ENCODE results near the gene HTRA3.

HTRA3 gene

DNA sequence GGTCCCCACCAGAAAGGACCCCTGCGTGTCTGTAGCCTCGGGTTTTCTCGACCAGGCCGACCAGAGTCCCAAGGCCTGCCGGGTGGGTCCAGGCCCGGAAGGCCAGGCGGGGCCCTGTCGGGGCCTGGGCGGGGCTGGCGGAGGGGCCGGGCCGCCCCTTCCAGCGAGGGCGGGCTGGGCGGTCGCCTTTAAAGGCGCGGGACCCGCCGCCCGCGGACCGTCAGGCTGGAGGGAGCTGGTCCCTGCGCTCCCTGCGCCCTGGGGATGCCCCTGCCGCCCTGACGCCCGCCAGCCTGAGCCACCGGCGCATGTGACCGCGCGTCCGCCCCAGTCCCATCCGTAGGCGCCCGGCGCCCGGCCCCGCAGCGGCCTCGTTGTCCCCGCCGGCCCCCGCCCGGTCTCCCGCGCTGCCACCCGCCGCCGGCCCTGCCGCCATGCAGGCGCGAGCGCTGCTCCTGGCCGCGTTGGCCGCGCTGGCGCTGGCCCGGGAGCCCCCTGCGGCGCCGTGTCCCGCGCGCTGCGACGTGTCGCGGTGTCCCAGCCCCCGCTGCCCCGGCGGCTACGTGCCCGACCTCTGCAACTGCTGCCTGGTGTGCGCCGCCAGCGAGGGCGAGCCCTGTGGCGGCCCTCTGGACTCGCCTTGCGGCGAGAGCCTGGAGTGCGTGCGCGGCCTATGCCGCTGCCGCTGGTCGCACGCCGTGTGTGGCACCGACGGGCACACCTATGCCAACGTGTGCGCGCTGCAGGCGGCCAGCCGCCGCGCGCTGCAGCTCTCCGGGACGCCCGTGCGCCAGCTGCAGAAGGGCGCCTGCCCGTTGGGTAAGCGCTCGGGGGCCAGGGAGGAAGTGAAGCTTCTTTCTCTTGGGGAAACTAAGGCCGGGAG, at the start of gene HTRA3:
Gene HTRA3 (plus strand): TSS at position 220 of the 883 bp plus-strand sequence. CDS start 215 bp downstream, at position 435.
- no peak for DNase-seq (ENCODE audit: low read depth in 2 of 2)

DNA sequence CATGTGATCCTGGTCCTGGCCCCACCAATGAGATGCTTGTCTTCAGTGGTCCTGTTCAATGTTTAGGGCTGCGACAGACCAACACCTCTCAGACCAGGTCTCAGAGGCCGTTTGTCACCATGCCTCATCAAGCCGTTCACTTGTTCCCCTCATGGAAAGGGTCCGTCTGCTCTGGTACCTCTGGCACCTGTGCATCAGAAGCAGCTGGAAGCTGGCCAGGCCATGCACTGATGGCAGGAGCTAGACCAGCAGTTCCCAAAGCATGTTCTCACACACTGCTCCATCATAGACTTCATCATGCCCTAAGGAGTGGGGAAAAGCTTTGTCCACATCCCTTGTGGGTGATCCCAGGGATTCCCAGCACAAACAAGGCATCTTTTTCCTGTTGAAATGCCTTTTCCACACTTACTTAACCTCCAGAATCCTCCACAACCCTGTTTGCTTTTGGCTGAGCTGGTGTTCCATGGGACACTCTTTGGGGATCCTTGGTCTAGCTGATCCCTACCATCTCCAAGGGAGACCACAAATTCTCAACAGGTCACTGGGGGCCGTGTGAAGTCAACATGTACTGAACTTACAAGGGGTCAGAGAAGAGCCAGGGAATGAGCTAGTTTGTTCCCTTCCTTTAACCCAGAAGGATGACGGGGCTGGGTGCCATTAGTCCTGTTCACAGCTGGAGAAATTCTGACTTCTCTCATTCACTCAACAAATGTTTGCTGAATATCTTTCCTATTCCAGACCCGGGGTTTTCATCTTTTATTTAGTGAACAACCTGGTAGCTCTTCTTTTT, 48.7 kb upstream of the HTRA3 start:
- no peak for DNase-seq (ENCODE audit: low read depth in 2 of 2)

DNA sequence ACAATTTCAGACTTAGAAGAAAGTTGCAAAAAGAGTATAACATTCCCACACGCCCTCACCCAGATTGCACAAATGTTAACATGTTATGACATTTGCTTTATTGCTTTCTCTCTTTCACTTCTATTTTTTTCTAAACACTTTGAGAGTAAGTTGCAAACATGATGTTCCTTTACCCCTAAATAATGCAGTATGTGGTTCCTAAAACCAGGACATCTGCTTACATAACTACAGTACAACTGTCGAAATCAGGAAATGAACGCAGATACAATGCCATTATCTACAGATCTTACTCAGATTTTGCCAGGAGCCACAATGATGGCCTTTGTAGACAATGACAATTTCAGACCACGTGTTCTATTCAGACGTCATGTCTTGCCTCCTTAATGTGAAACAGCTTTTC, 48.1 kb upstream of the HTRA3 start:
- no peak for DNase-seq (ENCODE audit: low read depth in 2 of 2)

DNA sequence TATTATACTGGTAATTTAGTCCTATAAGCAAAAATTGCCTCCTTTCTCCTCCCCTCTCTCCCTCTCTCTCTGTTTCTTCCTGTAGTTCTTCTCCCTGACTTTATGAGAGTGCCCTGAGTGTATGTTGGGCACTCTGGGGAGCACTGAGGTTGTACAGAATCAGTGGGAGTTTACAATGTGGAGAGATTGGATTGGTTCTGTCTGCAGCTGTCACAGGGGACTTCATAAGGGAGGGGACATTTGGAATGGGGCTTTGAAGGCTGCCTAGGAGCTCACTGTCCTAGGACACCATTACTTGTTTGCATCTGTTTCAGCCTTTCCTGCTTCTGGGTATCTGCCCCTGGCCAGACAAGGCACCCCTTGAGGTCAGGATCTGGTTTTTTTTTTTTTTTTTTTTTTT, 47.6 kb upstream of the HTRA3 start:
- no peak for DNase-seq (ENCODE audit: low read depth in 2 of 2)

DNA sequence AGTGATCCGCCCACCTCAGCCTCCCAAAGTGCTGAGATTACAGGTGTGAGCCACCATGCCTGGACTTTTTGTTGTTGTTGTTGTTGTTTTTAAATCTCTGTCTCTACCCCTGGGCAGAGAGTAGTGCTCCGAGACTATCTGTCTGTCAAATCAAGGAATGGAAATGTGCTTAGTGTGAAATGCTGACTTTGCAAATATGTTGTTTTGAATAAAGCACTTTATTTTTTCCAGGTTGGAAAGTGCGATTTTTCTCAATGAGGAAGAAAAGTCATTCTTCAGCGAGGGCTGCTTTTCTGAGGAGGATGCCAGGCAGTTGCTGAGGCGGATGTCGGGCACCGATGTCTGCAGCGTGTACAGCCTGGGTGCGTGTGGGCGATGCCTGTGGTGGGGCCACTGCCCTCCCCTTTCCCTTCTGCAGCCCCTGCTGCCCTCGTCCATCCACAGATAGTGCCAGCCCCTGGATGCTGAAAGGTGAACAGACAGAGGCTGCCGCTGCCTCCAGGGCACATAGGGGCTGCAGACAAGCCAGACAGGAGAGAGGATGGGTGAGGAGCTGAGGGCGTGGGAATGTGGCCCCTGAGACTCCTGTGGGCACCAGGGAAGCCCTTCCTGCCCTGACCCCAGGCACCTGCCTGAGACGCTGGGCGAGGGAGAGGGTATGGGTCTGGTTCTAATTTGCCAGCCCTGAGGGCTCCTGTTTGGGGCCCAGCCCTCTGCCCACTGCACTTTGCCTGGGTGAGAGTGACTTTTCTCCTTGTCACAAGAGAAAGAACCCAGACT, 46.8 kb upstream of the HTRA3 start:
- DNase-seq (ENCODE audit: low read depth in 2 of 2): no peak

DNA sequence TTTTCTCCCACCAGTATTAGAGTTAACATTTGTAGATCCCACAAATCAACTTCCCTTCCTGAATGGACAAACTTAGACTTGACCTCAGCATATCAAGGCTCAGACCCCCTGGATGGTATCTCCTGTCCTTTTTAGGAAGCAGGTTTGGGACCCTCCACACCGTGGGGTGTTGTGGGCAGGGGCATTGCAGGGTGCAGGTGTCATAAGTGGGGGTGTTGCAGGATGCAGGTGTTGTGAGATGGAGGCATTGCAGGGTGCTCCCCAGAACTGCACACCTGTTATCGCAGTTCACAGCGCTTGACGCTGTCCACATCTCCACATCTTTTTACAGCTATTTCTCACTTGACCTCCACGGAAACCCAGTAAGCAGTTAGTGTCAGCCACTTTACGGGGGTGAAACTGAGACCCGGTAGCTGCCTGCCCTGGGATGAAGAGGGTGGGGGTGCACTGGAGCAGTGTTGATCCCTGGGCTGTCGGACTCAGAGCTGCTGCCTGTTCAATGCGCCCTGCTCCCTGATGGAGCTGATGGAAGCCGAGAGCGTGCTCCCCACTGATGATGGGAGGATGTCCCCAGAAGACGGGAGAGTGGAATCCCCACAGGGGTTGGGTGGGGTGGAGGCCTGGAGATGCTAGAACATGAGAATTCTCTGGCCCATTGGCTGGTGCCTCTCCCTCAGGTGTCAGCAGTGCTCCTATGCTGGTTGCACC, 45.1 kb upstream of the HTRA3 start:
- DNase-seq (ENCODE audit: low read depth in 2 of 2): no peak

DNA sequence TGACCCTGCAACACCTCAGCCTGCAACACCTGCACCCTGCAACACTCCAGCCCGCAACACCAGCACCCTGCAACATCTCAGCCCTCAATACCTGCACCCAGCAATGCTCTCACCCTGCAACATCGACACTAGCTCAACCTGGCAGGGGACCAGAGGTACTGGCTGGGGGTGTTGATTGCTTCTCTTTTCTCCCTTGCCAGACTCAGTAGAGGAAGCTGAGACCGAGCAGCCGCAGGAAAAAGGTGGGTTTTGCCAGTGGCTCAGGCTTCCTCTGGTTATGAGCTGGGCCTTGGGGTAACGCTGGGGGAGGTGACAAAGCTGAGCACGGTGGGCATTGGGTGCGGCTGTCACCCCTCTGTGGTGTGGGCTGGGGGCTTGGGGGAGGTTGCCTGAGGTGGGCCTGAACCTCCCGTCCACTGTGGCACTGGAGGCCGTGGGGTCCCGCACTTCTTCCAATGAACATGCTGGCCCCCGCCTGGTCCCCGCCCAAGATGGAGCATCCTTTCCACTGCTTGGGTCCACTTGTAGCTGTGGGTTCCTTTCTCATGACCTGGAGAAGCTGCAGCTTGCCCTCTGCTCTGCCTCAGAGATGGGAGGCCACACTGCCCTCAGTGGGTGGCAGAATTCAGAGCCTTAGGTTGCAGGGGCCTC, 44.5 kb upstream of the HTRA3 start:
- no peak for DNase-seq (ENCODE audit: low read depth in 2 of 2)

DNA sequence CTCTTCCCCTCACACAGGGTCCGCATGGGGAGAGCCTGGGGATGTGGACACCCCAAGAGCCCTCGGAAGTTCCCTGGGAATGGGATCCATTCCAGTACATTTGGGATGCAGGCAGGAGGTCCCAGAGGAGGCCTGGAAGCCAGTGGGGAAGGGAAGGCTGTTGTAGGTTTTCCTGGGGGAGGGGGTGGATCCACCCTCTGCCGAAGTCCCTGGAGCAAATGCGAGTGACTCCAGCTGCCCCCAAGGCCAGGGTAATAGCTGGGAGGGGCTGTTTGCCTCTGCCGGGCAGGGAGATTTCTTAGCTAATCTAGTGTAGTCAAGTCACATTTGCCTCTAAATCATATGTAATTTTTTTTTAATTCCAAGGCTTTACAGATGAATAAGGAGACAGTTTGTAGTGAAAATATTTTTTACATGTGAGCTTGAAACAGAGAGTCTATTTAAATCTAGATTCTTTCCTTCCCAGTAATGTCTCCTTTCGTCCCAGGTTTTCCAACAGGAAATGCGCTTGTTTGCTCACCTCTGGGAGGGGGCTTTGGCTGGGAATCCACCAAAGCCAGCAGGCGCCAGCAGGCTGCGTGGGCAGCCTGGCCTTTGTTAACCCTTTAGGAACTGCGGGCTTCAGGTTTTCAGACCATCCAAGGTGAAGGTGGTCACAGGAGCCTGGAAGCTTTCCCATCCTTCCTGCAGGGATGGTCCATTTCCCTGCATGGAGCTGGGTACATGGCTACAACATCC, 43.7 kb upstream of the HTRA3 start:
- DNase-seq (ENCODE audit: low read depth in 2 of 2): no peak

DNA sequence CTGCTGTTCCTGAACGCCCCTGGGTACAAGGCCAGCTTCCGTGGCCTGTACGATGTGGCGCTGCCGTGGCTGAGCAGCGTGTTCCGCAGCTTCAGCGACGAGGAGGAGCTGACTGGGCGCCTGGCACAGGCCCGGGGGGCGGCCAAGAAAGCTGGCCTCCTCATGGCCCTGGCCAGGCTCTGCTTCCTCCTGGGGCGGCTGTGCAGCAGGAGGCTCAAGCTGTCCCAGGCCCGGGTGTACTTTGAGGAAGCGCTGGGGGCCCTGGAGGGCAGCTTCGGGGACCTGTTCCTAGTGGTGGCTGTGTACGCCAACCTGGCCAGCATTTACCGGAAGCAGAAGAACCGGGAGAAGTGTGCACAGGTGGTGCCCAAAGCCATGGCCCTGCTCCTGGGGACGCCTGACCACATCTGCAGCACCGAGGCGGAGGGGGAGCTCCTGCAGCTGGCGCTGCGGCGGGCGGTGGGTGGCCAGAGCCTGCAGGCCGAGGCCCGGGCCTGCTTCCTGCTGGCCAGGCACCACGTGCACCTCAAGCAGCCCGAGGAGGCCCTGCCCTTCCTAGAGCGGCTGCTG, 42.3 kb upstream of the HTRA3 start:
- no peak for DNase-seq (ENCODE audit: low read depth in 2 of 2)

DNA sequence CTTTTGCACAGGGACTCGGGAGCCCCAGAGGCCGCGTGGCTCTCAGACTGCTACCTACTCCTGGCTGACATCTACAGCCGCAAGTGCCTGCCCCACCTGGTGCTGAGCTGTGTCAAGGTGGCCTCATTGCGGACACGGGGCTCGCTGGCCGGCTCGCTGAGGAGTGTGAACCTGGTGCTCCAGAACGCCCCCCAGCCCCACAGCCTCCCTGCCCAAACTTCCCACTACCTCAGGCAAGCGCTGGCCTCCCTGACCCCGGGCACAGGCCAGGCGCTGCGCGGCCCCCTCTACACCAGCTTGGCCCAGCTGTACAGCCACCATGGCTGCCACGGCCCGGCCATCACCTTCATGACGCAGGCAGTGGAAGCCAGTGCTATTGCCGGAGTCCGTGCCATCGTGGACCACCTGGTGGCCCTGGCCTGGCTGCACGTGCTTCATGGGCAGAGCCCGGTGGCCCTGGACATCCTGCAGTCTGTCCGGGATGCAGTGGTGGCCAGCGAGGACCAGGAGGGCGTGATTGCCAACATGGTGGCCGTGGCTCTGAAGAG, 41.7 kb upstream of the HTRA3 start:
- DNase-seq (ENCODE audit: low read depth in 2 of 2): no peak

DNA sequence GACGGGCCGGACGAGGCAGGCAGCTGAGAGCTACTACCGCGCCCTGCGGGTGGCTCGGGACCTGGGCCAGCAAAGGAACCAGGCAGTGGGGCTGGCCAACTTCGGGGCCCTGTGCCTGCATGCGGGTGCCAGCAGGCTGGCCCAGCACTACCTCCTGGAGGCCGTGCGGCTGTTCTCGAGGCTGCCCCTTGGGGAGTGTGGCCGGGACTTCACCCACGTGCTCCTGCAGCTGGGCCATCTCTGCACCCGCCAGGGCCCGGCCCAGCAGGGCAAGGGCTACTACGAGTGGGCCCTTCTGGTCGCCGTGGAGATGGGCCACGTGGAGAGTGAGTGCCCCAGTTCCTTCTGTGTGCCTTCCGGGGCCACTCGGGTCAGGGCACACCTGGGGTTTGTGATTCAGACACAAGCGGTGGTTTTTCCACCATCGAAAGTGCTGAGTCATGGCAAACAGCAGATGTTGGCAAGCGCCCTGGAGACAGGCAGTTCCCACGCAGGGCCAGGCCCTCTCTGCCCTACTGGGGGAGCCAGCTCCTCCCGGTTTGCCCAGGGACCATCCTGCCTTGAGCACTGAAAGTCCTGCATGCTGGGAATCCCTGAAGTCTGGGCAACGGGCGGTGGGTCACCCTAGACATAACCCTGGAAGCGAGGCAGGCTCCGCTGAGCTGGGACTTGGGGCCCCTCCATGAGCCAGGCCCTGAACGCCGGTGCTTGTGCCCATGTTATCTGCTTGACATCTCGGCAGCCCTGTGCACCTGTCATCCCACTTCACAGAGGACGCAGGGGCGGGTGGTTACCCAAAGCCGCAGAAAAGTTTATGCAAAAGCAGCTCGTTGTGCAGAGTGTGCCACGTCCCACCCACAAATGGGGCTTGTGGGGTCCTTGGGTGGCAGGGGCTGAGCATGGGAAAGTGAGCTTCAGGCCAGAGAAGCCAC, 41.0 kb upstream of the HTRA3 start:
- DNase-seq (ENCODE audit: low read depth in 2 of 2): peak; percentile 71 to 77

DNA sequence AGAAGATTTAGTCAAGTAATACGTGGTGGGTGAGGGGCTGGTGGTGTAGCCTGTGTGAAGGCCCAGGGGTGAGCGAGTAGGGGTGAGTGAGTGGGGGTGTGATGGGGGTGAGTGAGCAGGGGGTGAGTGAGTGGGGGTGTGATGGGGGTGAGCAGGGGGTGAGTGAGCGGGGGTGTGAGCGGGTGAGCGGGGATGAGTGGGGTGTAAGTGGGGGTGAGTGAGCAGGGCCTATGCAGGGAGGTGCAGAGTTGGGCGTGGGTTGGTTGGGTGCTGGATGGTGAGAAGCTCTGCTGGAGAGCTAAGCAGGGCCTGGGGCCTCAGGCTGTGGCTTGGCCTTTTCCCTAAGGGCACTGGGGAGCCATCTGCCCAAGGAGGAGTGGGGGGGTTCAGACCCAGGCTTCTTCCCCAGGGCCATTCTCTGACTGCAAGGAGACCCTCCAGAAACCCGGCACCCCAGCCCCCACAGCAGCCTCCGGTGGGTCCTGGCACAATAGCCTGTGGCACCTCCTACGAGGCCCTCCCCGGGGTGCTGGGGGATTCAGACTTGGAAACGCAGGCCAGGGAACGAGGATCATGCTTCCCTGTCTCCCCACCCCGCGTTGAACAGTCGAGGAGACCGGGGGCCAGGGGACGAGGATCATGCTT, 40.1 kb upstream of the HTRA3 start:
- DNase-seq (ENCODE audit: low read depth in 2 of 2): no peak

DNA sequence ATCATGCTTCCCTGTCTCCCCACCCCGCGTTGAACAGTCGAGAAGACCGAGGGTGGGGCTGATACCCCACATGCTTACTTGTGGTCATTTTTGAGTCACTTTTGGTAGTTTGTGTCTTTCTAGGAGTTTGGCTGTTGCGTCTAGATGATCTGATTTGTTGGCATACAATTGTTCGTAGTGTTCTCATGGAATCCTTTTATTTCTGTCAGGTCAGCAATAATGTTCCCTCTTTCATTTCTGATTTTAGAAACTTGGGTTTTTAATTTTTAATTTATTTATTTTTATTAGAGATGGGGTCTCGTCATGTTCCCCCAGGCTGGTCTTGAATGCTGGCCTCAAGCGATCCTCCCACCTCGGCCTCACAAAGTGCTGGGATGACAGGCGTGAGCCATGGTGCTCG, 39.5 kb upstream of the HTRA3 start:
- DNase-seq (ENCODE audit: low read depth in 2 of 2): no peak

DNA sequence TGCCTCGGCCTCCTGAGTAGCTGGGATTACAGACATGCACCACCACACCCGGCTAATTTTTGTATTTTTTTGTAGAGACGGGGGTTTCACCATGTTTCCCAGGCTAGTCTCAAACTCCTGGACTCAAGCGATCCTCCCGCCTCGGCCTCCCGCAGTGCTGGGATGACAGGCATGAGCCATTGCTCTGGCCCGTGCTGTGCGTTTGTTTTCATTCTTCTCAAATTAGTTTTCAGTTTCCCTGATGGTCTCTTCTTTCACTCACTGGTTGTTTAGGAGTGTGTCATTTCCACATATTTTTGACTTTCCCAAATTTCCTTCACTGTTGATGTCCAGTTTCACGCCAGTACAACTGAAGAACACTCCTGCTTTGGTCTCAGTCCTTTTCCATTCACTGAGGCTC, 38.7 kb upstream of the HTRA3 start:
- DNase-seq (ENCODE audit: low read depth in 2 of 2): no peak

DNA sequence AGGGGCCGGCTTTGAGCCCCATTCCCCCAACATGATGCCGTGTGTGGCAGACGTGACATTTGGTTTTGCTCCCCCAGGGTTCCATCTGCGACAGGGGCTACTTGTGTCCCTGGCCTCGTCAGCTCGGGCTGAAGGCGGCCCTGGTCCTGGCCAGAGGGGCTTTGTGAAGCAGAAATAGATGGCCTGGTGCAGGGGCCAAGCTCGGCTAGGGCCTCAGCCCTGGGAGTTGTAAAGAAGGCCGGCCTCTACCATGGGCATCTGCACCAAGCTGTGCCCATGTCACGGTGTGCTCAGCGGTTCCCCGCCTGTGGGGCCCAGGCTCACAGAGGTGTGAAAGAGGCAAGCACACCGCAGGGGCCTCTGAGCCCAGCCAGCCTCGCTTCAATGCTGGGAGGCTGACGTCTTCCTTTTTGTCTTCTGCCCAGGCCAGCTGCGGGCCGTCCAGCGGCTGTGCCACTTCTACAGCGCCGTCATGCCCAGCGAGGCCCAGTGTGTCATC, 38.0 kb upstream of the HTRA3 start:
- DNase-seq (ENCODE audit: low read depth in 2 of 2): no peak

DNA sequence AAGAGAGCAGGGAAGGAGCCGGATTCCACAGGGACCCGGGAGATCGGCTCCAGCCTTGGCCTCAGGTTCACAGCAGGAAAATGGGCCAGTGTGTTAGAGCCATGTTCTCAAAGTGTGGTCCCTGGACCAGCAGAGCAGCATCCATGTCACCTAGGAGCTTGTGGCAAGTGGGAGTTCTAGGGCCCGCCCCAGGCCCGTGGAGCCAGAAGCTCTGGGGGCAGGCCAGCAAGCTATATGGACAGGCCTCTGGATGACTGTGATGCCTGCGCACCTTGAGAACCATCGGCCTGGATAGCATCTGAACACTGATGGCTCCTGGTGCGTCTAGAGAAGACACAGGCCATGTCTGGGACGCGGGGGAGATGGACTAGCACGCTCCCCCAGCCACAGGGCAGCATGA, 36.8 kb upstream of the HTRA3 start:
- DNase-seq (ENCODE audit: low read depth in 2 of 2): no peak

DNA sequence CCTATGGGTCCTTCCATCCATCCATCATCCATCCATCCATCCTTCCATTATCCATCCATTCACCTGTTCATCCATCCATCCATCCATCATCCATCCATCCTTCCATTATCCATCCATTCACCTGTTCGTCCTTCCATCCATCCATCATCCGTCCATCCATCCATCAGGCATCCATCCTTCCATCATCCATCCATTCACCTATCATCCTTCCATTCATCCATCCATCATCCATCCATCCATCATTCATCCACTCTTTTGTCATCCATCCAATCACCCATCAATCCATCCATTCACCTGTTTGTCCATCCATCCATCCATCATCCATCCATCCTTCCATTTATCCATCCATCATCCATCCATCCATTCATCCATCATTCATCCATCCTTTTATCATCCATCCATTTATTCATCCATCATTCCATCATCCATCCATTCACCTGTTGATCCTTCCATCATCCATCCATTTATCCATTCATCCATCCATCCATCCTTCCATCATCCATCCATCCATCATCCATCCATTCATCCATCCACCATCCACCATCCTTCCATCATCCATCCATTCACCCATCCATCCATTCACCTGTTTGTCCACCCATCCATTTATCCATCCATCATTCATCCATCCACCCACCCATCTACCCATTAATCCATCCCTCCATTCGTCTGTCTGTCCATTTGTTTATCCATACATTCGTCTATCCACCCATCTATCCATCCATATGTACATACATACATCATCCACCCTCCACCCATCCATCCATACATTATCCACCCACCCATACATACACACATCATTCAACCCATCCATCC, 35.7 kb upstream of the HTRA3 start:
- no peak for DNase-seq (ENCODE audit: low read depth in 2 of 2)

All from stimulated activated CD4-positive, alpha-beta T cell treated with anti-CD3 and anti-CD28 coated beads, Interleukin-4, amount 100 ng/mL, for 48 hours (primary cell).